Neural cell (in vitro differentiated cells): ENCODE data around the gene SRC. TPM values are rescaled to one million over a fixed set of nuclear protein-coding genes. Genes with fewer than 3 reads are reported as not detected.

Experiments
- H2AFZ ChIP-seq: fragments of 200-600, 300-800 bp; sonication (generic), shearing (Covaris generic); 2 replicates; pipeline ENCODE4 v1.6.0; 2014; ENCODE audit warnings: low read depth, mild to moderate bottlenecking, antibody characterized with exemption, low read length, moderate library complexity
- H3F3A ChIP-seq: fragments of 200-600 bp; shearing (Covaris generic); 2 replicates; pipeline ENCODE4 v1.6.1; 2016; ENCODE audit warnings: mild to moderate bottlenecking, moderate library complexity, mixed read lengths, antibody characterized with exemption, low read length; ENCODE audit not compliant: insufficient read depth, poor library complexity, severe bottlenecking
- H3K27ac ChIP-seq: fragments of 200-600, 300-800 bp; sonication (generic), shearing (Covaris generic); 2 replicates; pipeline ENCODE4 v1.5.1; 2014; ENCODE audit warnings: mild to moderate bottlenecking, low read length, moderate library complexity
- H3K27me3 ChIP-seq: fragments of 300-800, 200-600 bp; sonication (generic), shearing (Covaris generic); 2 replicates; pipeline ENCODE4 v1.6.0; 2014; ENCODE audit warnings: mild to moderate bottlenecking, low read depth, low read length, moderate library complexity; ENCODE audit not compliant: insufficient read depth
- H3K36me3 ChIP-seq: fragments of 300-800, 200-600 bp; sonication (generic), shearing (Covaris generic); 2 replicates; pipeline ENCODE4 v1.5.1; 2014; ENCODE audit warnings: mild to moderate bottlenecking, antibody characterized with exemption, low read length, moderate library complexity; ENCODE audit not compliant: insufficient read depth
- H3K4me2 ChIP-seq: fragments of 300-800, 200-600 bp; sonication (generic), shearing (Covaris generic); 2 replicates; pipeline ENCODE4 v1.6.0; 2014; ENCODE audit warnings: mild to moderate bottlenecking, low read length
- H3K4me3 ChIP-seq: fragments of 300-800, 200-600 bp; sonication (generic), shearing (Covaris generic); 2 replicates; pipeline ENCODE4 v1.5.1; 2014; ENCODE audit warnings: mild to moderate bottlenecking, low read length, moderate library complexity
- H3K79me2 ChIP-seq: fragments of 200-600 bp; shearing (Covaris generic); replicated peaks from 2 replicates; pipeline ENCODE4 v1.6.0; 2014; ENCODE audit warnings: mild to moderate bottlenecking, low read length, moderate library complexity; ENCODE audit not compliant: insufficient read depth
- H3K9ac ChIP-seq: fragments of 300-800, 200-600 bp; sonication (generic), shearing (Covaris generic); 2 replicates; pipeline ENCODE4 v1.6.1; 2016; ENCODE audit warnings: mild to moderate bottlenecking, low read length, mixed read lengths
- H3K9me2 ChIP-seq: fragments of 200-600 bp; shearing (Covaris generic); 2 replicates; pipeline ENCODE4 v1.6.1; 2016; ENCODE audit warnings: mild to moderate bottlenecking, low read length, mixed read lengths; ENCODE audit not compliant: insufficient read depth
- H3K9me3 ChIP-seq: fragments of 200-600, 300-800 bp; sonication (generic), shearing (Covaris generic); 2 replicates; pipeline ENCODE4 v1.6.1; 2016; ENCODE audit warnings: mild to moderate bottlenecking, mixed run types, low read length, moderate library complexity, mixed read lengths
- H4K20me1 ChIP-seq: fragments of 200-600 bp; shearing (Covaris generic); 2 replicates; pipeline ENCODE4 v1.6.1; 2016; ENCODE audit warnings: mild to moderate bottlenecking, mixed run types; ENCODE audit not compliant: insufficient read depth
- EP300 ChIP-seq: fragments of 450-650 bp; conservative IDR thresholded peaks from 2 replicates; pipeline ENCODE4 v1.6.1; 2014; ENCODE audit warnings: antibody characterized with exemption, mild to moderate bottlenecking, moderate library complexity; ENCODE audit not compliant: poor library complexity, severe bottlenecking
- EZH2 ChIP-seq: fragments of 200-600, 300-800 bp; shearing (Covaris generic), sonication (generic); IDR thresholded peaks from 2 replicates; pipeline ENCODE4 v1.6.1; 2014; ENCODE audit warnings: antibody characterized with exemption, low read length, borderline replicate concordance, mild to moderate bottlenecking; ENCODE audit not compliant: insufficient read depth, poor library complexity, severe bottlenecking
- MXI1 ChIP-seq: fragments of 450-650 bp; conservative IDR thresholded peaks from 2 replicates; pipeline ENCODE4 v1.6.1; 2014; ENCODE audit warnings: antibody characterized with exemption, mild to moderate bottlenecking; ENCODE audit not compliant: poor library complexity, severe bottlenecking
- SMC3 ChIP-seq: fragments of 450-650 bp; conservative IDR thresholded peaks from 2 replicates; pipeline ENCODE4 v1.6.1; 2014; ENCODE audit warnings: antibody characterized with exemption, mild to moderate bottlenecking, moderate library complexity; ENCODE audit not compliant: poor library complexity
- polyA plus RNA-seq: library from polyadenylated mRNA; depleted of rRNA; stranded (reverse); fragments of >200 nt; gene quantifications from 2 replicates; pipeline ENCODE4 v1.2.3, GENCODE V29; 2014
- TF ChIP-seq, protein P1 (sequence below): fragments of 450-650 bp; IDR thresholded peaks from 2 replicates; pipeline ENCODE4 v1.5.1; 2014; ENCODE audit warnings: antibody characterized with exemption, mild to moderate bottlenecking, moderate library complexity; ENCODE audit not compliant: poor library complexity, severe bottlenecking
- TF ChIP-seq, protein P2 (sequence below): IDR thresholded peaks from 2 replicates; pipeline ENCODE4 v1.6.1; 2012; ENCODE audit warnings: borderline replicate concordance

Gene SRC
- polyA plus RNA-seq, 1 donor from 2014 or later = 39.0 TPM

DNA sequence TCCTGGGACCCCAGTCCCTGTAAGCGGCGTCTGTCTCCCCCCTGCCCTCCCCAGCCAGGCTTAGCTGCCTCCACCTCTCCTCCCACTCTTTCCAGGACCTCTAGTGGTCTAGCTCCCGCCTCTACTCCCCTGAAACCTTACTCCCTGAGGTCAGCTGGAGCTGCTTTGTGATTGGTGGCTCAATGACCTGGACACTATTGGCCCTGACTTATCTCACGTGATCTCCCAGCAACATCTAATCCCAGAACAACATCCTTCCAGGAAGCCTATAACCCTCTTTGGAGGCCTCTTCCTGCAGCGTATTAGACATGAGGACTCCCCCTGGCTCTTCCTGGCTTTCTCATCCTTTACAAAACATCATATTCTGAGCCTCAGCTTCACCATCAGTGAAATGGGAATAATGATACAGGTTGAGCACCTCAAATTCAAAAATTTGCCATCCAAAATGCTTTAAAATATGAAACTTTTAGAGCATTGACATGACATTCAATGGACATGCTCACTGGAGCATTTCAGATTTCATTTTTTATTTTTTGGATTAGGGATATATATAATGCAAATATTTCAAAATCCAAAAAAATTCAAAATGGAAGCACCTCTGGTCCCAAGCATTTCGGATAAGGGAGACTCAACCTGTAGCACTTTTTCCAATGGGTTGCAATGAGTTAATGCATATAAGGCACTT is 16.3 kb upstream of the SRC start:
- TF ChIP-seq SMC3 = no peak
- TF ChIP-seq, protein P1, sequence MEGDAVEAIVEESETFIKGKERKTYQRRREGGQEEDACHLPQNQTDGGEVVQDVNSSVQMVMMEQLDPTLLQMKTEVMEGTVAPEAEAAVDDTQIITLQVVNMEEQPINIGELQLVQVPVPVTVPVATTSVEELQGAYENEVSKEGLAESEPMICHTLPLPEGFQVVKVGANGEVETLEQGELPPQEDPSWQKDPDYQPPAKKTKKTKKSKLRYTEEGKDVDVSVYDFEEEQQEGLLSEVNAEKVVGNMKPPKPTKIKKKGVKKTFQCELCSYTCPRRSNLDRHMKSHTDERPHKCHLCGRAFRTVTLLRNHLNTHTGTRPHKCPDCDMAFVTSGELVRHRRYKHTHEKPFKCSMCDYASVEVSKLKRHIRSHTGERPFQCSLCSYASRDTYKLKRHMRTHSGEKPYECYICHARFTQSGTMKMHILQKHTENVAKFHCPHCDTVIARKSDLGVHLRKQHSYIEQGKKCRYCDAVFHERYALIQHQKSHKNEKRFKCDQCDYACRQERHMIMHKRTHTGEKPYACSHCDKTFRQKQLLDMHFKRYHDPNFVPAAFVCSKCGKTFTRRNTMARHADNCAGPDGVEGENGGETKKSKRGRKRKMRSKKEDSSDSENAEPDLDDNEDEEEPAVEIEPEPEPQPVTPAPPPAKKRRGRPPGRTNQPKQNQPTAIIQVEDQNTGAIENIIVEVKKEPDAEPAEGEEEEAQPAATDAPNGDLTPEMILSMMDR = no peak
- no peak for TF ChIP-seq EP300
- TF ChIP-seq, protein P2, sequence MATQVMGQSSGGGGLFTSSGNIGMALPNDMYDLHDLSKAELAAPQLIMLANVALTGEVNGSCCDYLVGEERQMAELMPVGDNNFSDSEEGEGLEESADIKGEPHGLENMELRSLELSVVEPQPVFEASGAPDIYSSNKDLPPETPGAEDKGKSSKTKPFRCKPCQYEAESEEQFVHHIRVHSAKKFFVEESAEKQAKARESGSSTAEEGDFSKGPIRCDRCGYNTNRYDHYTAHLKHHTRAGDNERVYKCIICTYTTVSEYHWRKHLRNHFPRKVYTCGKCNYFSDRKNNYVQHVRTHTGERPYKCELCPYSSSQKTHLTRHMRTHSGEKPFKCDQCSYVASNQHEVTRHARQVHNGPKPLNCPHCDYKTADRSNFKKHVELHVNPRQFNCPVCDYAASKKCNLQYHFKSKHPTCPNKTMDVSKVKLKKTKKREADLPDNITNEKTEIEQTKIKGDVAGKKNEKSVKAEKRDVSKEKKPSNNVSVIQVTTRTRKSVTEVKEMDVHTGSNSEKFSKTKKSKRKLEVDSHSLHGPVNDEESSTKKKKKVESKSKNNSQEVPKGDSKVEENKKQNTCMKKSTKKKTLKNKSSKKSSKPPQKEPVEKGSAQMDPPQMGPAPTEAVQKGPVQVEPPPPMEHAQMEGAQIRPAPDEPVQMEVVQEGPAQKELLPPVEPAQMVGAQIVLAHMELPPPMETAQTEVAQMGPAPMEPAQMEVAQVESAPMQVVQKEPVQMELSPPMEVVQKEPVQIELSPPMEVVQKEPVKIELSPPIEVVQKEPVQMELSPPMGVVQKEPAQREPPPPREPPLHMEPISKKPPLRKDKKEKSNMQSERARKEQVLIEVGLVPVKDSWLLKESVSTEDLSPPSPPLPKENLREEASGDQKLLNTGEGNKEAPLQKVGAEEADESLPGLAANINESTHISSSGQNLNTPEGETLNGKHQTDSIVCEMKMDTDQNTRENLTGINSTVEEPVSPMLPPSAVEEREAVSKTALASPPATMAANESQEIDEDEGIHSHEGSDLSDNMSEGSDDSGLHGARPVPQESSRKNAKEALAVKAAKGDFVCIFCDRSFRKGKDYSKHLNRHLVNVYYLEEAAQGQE = no peak
- TF ChIP-seq EZH2 = no peak
- Histone ChIP-seq H4K20me1 (no peaks in the 10 kb centered on the region), H3K4me2 (no peak overlapping the region), H3K27me3 (no peaks in the 10 kb centered on the region), H3K79me2 (no peaks in the 10 kb centered on the region), H3K9me2 (no peaks in the 10 kb centered on the region), H3K4me3 (no peak overlapping the region), H3K27ac (no peak overlapping the region), H3K9me3 (no peaks in the 10 kb centered on the region), H3K36me3 (no peaks in the 10 kb centered on the region), H3F3A (no peaks in the 10 kb centered on the region), H2AFZ (no peak overlapping the region), H3K9ac (no peak overlapping the region)

DNA sequence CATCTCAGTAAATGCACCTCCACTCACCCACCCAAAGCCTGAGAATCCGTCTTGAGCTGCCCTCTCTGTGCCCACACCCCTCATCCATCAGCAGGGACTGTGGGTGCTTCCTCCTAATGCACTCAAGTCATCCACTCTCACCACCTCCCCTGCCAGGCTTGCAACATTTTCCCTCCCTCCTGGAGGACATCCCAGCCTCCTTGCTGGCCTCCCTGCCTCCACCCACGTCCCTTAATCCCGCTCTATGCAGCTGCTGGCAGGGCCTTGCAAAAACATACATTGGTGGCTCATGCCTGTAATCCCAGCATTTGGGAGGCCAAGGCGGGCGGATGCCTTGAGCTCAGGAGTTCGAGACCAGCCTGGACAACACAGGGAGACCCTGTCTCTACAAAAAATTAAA is 15.6 kb upstream of the SRC start:
- TF ChIP-seq, protein P2 = no peak
- TF ChIP-seq MXI1 = no peak
- TF ChIP-seq, protein P1 = no peak
- Histone ChIP-seq H3K4me2 (no peak overlapping the region), H3K79me2 (no peaks in the 10 kb centered on the region), H3K9ac (no peak overlapping the region), H2AFZ (no peak overlapping the region), H3K27ac (no peak overlapping the region), H3K9me3 (no peaks in the 10 kb centered on the region), H3K4me3 (no peak overlapping the region), H4K20me1 (no peaks in the 10 kb centered on the region), H3K27me3 (no peaks in the 10 kb centered on the region), H3K9me2 (no peaks in the 10 kb centered on the region), H3K36me3 (no peaks in the 10 kb centered on the region), H3F3A (no peaks in the 10 kb centered on the region)
